ENCODE data around the gene LILRB5. TPM values are rescaled to one million over a fixed set of nuclear protein-coding genes. Genes with fewer than 3 reads are reported as not detected.

LILRB5 gene
- total and polyA plus RNA-seq, 9 of the 15 experiments (the other 6 are each of a cell fraction or from before 2014, with no cell fraction given), result not detected

GRCh38 chr19:54203151-54203611 lies 53.9 kb downstream of the LILRB5 start (continued):
- TF ChIP-seq, protein P1, sequence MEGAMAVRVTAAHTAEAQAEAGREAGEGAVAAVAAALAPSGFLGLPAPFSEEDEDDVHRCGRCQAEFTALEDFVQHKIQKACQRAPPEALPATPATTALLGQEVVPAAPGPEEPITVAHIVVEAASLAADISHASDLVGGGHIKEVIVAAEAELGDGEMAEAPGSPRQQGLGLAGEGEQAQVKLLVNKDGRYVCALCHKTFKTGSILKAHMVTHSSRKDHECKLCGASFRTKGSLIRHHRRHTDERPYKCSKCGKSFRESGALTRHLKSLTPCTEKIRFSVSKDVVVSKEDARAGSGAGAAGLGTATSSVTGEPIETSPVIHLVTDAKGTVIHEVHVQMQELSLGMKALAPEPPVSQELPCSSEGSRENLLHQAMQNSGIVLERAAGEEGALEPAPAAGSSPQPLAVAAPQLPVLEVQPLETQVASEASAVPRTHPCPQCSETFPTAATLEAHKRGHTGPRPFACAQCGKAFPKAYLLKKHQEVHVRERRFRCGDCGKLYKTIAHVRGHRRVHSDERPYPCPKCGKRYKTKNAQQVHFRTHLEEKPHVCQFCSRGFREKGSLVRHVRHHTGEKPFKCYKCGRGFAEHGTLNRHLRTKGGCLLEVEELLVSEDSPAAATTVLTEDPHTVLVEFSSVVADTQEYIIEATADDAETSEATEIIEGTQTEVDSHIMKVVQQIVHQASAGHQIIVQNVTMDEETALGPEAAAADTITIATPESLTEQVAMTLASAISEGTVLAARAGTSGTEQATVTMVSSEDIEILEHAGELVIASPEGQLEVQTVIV (CRISPR knock-in tag; IDR thresholded peaks at IDR 0.05; ENCODE audit: borderline replicate concordance), result no peak
- TF ChIP-seq HDAC2 (IDR thresholded peaks at IDR 0.05), result no peak
- TF ChIP-seq TGIF2 (CRISPR knock-in tag; IDR thresholded peaks at IDR 0.05), result no peak
- no peak for TF ChIP-seq ARID4B (CRISPR knock-in tag; IDR thresholded peaks at IDR 0.05)
- no peak for TF ChIP-seq ZNF512 (tag; IDR thresholded peaks at IDR 0.05)
- no peak for TF ChIP-seq CEBPG (CRISPR knock-in tag; IDR thresholded peaks at IDR 0.05)
- no peak for TF ChIP-seq CEBPG (tag; conservative IDR thresholded peaks at IDR 0.05 in 1 of 2, IDR thresholded peaks at IDR 0.05 in 1 of 2)
- TF ChIP-seq, protein P2, sequence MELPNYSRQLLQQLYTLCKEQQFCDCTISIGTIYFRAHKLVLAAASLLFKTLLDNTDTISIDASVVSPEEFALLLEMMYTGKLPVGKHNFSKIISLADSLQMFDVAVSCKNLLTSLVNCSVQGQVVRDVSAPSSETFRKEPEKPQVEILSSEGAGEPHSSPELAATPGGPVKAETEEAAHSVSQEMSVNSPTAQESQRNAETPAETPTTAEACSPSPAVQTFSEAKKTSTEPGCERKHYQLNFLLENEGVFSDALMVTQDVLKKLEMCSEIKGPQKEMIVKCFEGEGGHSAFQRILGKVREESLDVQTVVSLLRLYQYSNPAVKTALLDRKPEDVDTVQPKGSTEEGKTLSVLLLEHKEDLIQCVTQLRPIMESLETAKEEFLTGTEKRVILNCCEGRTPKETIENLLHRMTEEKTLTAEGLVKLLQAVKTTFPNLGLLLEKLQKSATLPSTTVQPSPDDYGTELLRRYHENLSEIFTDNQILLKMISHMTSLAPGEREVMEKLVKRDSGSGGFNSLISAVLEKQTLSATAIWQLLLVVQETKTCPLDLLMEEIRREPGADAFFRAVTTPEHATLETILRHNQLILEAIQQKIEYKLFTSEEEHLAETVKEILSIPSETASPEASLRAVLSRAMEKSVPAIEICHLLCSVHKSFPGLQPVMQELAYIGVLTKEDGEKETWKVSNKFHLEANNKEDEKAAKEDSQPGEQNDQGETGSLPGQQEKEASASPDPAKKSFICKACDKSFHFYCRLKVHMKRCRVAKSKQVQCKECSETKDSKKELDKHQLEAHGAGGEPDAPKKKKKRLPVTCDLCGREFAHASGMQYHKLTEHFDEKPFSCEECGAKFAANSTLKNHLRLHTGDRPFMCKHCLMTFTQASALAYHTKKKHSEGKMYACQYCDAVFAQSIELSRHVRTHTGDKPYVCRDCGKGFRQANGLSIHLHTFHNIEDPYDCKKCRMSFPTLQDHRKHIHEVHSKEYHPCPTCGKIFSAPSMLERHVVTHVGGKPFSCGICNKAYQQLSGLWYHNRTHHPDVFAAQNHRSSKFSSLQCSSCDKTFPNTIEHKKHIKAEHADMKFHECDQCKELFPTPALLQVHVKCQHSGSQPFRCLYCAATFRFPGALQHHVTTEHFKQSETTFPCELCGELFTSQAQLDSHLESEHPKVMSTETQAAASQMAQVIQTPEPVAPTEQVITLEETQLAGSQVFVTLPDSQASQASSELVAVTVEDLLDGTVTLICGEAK (IDR thresholded peaks at IDR 0.05), result no peak
- TF ChIP-seq, protein P2 (CRISPR knock-in tag; IDR thresholded peaks at IDR 0.05), result no peak
